Panc1 (cell line): ENCODE data around the gene PLEKHH2. TPM values are rescaled to one million over a fixed set of nuclear protein-coding genes. Genes with fewer than 3 reads are reported as not detected.
"Not testable (repeated sequence)": the region's sequence is repeated elsewhere in the genome, so short reads cannot be mapped to it uniquely, and the experiment has no call there.

Experiments used
- ATAC-seq: fragments of 200-7000 bp; cut with Tn5 transposase; 2 replicates; pipeline ENCODE4 v1.9.1; 2020; ENCODE audit warnings: mild to moderate bottlenecking, moderate library complexity
- BruUV-seq: library from RNA; stranded (reverse); fragments of 400-500 nt; replicated peaks from 2 replicates; lab custom pipeline; 2021; lab: Mats Ljungman, UMichigan
- CTCF ChIA-PET: fragments of 300-600 bp; sonication (Branson Sonifier 250); formaldehyde crosslinking; loops from one replicate; lab custom pipeline; 2022; ENCODE audit warnings: antibody characterized with exemption; lab: Charles Lee
- POLR2A ChIA-PET: fragments of 300-600 bp; sonication (Branson Sonifier 250); formaldehyde crosslinking; loops from one replicate; lab custom pipeline; 2022; ENCODE audit warnings: antibody characterized with exemption; lab: Charles Lee
- DNase-seq: peaks from one replicate; pipeline ENCODE4 v3.0.0-alpha.2; 2010; ENCODE audit warnings: low read depth, low spot score
- H3K27ac ChIP-seq: 2 replicates; pipeline ENCODE4 v1.5.1; 2011; ENCODE audit warnings: mild to moderate bottlenecking, low read length, inconsistent platforms
- H3K27me3 ChIP-seq: fragments of 200-500 bp; sonication (Bioruptor generic); 2 replicates; pipeline ENCODE4 v1.6.0; 2014; ENCODE audit warnings: low read length, inconsistent platforms; ENCODE audit not compliant: control insufficient read depth, insufficient read depth
- H3K36me3 ChIP-seq: fragments of 200-500 bp; sonication (Bioruptor generic); 2 replicates; pipeline ENCODE4 v1.5.1; 2014; ENCODE audit warnings: inconsistent platforms, mild to moderate bottlenecking, low read length, moderate library complexity; ENCODE audit not compliant: control insufficient read depth, insufficient read depth
- H3K4me1 ChIP-seq: 2 replicates; pipeline ENCODE4 v1.5.1; 2011; ENCODE audit warnings: inconsistent platforms, mild to moderate bottlenecking, low read length, moderate library complexity; ENCODE audit not compliant: control insufficient read depth, insufficient read depth
- H3K4me3 ChIP-seq, 2 experiments: 2 replicates each; pipeline ENCODE4 v1.5.1; 2011 to 2012; ENCODE audit warnings: low read depth in 2 of 2, low read length in 2 of 2, mild to moderate bottlenecking in 2 of 2, inconsistent platforms in 1 of 2, moderate library complexity in 1 of 2
- H3K9me3 ChIP-seq: fragments of 200-500 bp; sonication (Bioruptor generic); 2 replicates; pipeline ENCODE4 v1.5.1; 2014; ENCODE audit warnings: low read depth, mild to moderate bottlenecking, inconsistent platforms, low read length, moderate library complexity; ENCODE audit not compliant: control insufficient read depth, insufficient read depth
- CTCF ChIP-seq: fragments of 450-650 bp; IDR thresholded peaks from 2 replicates; pipeline ENCODE4 v1.5.1; 2017; ENCODE audit warnings: mild to moderate bottlenecking
- POLR2AphosphoS5 ChIP-seq: IDR thresholded peaks from 2 replicates; pipeline ENCODE4 v1.6.1; 2012; ENCODE audit warnings: mild to moderate bottlenecking, low read depth, low read length, moderate library complexity
- SIN3A ChIP-seq: IDR thresholded peaks from 2 replicates; pipeline ENCODE4 v1.6.1; 2012; ENCODE audit warnings: low read depth, mild to moderate bottlenecking, low read length, moderate library complexity, borderline replicate concordance; ENCODE audit not compliant: insufficient read depth
- TCF7L2 ChIP-seq: IDR thresholded peaks from 2 replicates; pipeline ENCODE4 v1.6.1; 2011; ENCODE audit warnings: mild to moderate bottlenecking, low read depth, low read length, inconsistent platforms
- in situ Hi-C: cut with HindIII; loops from 2 replicates; pipeline ENCODE4 v1.10.0; 2016; ENCODE audit warnings: low sequenced_read_pairs, low pct_unique_long_range_greater_than_20kb
- intact Hi-C: fragments of 100-400 bp; cut with micrococcal nuclease; formaldehyde crosslinking; loops from one replicate; pipeline ENCODE4 v1.10.0; 2022; ENCODE audit not compliant: unreplicated experiment
- total RNA-seq: library from RNA; stranded (reverse); gene quantifications from one replicate; pipeline ENCODE4 v1.2.1, GENCODE V29; 2021; ENCODE audit not compliant: unreplicated experiment
- TF ChIP-seq, protein P1 (sequence below), 2 experiments: IDR thresholded peaks; 2 replicates each; pipeline ENCODE4 v1.6.1; 2011 to 2012; ENCODE audit warnings: low read depth in 2 of 2, control low read depth in 1 of 2, low read length in 1 of 2, mild to moderate bottlenecking in 1 of 2, moderate library complexity in 1 of 2; ENCODE audit not compliant: insufficient read depth in 1 of 2

Gene PLEKHH2
- total RNA-seq, 1 experiment from 2014 or later: 15.0 TPM

GRCh38 chr2:43725711-43726246 is 88.7 kb downstream of the PLEKHH2 start:
- BruUV-seq: no TSS peak
- no peaks in the 10 kb centered on the region for H3K4me1 ChIP-seq
- POLR2A ChIA-PET: interaction anchor here (0.7 kb wide), 1 partner anchor 33 kb away, joined by 4 read pairs; no protein-coding TSS in a partner anchor
- intact Hi-C loops (no loop called here), in situ Hi-C loops (no loop called here)
- H3K27me3 ChIP-seq: no peaks in the 10 kb centered on the region
- H3K27ac ChIP-seq: no peak overlapping the region
- ATAC-seq (no peak), DNase-seq (no peak)
- TF ChIP-seq TCF7L2: no peak
- CTCF ChIA-PET: no interaction called here
- peaks cover 2% of the 10 kb centered on the region; the same call in 1 of the 2 replicates for H3K36me3 ChIP-seq
- no peak overlapping the region for H3K4me3 ChIP-seq
- H3K9me3 ChIP-seq: no peaks in the 10 kb centered on the region

DNA sequence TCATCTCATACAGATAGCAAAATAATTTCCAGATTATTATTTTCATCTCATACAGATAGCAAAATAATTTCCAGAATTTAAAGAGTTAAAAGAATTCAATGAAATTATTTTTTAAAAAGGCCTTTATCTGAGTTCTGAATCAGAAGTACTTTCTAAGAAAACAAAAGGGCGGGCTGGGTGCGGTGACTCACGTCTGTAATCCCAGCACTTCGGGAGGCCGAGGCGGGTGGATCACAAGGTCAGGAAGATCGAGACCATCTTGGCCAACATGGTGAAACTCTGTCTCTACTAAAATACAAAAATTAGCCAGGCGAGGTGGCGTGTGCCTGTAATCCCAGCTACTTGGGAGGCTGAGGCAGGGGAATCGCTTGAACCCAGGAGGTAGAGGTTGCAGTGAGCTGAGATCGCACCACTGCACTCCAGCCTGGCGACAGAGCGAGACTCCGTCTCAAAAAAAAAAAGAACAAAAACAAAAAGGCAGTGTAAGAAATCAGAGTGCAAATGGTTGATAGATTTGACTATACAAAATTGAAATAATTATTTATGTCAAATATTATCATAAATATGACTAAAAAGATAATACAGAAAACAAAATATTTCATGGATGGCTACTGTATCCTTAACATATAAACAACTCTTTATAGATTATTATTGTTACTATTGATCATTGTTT is 90.0 kb downstream of the PLEKHH2 start:
- intact Hi-C loops, H3K9me3 ChIP-seq, H3K36me3 ChIP-seq, POLR2A ChIA-PET, BruUV-seq, in situ Hi-C loops, DNase-seq, H3K4me1 ChIP-seq, H3K27me3 ChIP-seq, CTCF ChIA-PET, H3K27ac ChIP-seq, ATAC-seq, H3K4me3 ChIP-seq: not testable (repeated sequence)

GRCh38 chr2:43727634-43728014 is 90.6 kb downstream of the PLEKHH2 start:
- in situ Hi-C loops (no loop called here), intact Hi-C loops (no loop called here)
- no peaks in the 10 kb centered on the region for H3K27me3 ChIP-seq
- no peak for ATAC-seq
- peaks cover 2% of the 10 kb centered on the region; the same call in 1 of the 2 replicates for H3K36me3 ChIP-seq
- no peak for DNase-seq
- H3K4me3 ChIP-seq: no peak overlapping the region
- BruUV-seq: no TSS peak
- no peaks in the 10 kb centered on the region for H3K4me1 ChIP-seq
- ChIA-PET POLR2A (no interaction called here), CTCF (no interaction called here)
- no peak for TF ChIP-seq SIN3A
- no peak for TF ChIP-seq POLR2AphosphoS5
- TF ChIP-seq, protein P1, sequence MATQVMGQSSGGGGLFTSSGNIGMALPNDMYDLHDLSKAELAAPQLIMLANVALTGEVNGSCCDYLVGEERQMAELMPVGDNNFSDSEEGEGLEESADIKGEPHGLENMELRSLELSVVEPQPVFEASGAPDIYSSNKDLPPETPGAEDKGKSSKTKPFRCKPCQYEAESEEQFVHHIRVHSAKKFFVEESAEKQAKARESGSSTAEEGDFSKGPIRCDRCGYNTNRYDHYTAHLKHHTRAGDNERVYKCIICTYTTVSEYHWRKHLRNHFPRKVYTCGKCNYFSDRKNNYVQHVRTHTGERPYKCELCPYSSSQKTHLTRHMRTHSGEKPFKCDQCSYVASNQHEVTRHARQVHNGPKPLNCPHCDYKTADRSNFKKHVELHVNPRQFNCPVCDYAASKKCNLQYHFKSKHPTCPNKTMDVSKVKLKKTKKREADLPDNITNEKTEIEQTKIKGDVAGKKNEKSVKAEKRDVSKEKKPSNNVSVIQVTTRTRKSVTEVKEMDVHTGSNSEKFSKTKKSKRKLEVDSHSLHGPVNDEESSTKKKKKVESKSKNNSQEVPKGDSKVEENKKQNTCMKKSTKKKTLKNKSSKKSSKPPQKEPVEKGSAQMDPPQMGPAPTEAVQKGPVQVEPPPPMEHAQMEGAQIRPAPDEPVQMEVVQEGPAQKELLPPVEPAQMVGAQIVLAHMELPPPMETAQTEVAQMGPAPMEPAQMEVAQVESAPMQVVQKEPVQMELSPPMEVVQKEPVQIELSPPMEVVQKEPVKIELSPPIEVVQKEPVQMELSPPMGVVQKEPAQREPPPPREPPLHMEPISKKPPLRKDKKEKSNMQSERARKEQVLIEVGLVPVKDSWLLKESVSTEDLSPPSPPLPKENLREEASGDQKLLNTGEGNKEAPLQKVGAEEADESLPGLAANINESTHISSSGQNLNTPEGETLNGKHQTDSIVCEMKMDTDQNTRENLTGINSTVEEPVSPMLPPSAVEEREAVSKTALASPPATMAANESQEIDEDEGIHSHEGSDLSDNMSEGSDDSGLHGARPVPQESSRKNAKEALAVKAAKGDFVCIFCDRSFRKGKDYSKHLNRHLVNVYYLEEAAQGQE (IDR thresholded peaks at IDR 0.05; ENCODE audit: insufficient read depth in 1 of 2, low read depth in 2 of 2, low read length in 1 of 2): no peak
- TF ChIP-seq TCF7L2: no peak
- no peak for TF ChIP-seq CTCF
- no peaks in the 10 kb centered on the region for H3K9me3 ChIP-seq
- H3K27ac ChIP-seq: no peak overlapping the region
